Measurements from ENCODE around the gene SIK3. TPM values are rescaled to one million over a fixed set of nuclear protein-coding genes. Genes with fewer than 3 reads are reported as not detected.
A peak's percentile ranks its signal among the peaks of the same experiment; 100 is the strongest.
"Not testable (repeated sequence)": the region's sequence is repeated elsewhere in the genome, so short reads cannot be mapped to it uniquely, and the experiment has no call there.

Gene SIK3
- total RNA-seq, 4 donors from 2014 or later, result 58.8 to 85.8 (median 59.8) TPM

DNA sequence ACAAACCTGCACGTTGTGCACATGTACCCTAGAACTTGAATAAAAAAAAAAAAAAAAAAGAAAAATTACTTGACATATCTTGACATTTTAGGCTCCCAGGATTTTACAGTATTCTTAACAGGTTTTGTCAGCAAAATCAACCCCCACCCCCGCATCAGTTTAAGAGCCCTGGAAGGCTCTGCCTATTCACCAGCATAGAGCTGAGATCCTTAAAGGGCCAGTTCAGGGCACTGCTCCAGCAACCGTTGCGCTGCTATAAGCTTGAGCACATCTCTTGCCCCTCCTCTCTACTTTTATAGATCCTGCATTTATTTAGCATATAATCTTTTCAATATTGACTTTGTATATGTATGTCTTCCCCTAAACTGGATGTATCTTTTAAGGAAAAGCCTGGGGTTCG, 45.2 kb upstream of the SIK3 start:
- Histone ChIP-seq H3K27ac (peak overlapping the region; percentile 86 to 97 (median 93)), H3K36me3 (peaks cover 0 to 13% (median 0%) of the 10 kb centered on the region in 3 donors), H3K4me3 (peak overlapping the region; percentile 91 to 93 (median 91)), H3K4me1 (peaks cover 0 to 28% (median 6%) of the 10 kb centered on the region in 4 donors), H3K9me3 (no peaks in the 10 kb centered on the region), H3K27me3 (no peaks in the 10 kb centered on the region)
- no peak for TF ChIP-seq POLR2A (IDR thresholded peaks at IDR 0.05)
- TF ChIP-seq, protein P1, sequence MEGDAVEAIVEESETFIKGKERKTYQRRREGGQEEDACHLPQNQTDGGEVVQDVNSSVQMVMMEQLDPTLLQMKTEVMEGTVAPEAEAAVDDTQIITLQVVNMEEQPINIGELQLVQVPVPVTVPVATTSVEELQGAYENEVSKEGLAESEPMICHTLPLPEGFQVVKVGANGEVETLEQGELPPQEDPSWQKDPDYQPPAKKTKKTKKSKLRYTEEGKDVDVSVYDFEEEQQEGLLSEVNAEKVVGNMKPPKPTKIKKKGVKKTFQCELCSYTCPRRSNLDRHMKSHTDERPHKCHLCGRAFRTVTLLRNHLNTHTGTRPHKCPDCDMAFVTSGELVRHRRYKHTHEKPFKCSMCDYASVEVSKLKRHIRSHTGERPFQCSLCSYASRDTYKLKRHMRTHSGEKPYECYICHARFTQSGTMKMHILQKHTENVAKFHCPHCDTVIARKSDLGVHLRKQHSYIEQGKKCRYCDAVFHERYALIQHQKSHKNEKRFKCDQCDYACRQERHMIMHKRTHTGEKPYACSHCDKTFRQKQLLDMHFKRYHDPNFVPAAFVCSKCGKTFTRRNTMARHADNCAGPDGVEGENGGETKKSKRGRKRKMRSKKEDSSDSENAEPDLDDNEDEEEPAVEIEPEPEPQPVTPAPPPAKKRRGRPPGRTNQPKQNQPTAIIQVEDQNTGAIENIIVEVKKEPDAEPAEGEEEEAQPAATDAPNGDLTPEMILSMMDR (IDR thresholded peaks at IDR 0.05), result no peak
- DNase-seq, result peak in 2 of 3 donors; percentile 50 to 67

DNA sequence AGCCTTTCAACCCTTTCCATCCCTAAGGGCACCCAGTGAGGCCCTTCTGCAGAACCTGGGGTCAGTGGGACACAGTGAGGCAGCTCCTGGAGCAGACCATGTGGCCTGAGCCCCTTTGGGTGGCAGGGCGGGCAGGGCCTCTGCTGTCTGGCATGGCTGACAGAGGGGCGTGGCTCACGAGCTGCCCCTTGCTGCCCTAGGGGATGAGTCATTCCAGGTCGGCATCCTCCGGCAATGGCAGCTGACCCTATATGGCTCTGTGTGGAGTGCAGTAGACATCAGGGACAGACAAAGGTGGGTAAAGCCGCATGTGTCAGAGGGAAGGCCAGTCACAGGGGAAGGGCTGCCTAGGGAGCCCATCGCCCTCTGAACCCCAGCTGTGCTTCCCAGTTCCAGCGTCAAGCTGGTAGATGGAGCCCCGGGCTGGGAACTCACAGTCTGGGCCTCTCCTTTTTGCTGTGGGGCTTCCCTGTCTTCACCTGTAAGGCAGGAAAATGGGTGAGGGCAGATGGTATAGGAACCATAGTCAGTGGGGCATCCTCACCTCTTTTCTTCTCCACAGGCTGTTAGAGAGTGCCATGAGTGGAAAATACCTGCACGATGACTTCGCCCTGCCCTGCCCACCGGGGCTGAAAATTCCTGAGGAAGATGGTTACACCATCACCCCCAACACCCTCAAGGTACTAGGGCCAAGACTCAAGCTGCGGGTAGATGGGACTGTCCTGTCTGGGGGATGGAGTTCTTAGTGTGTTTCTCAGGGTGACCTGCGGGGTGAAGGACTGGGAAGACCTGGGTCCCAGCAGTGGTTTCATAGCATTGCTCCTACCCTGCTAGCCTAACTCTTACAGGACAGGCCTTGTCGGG, 39.2 kb upstream of the SIK3 start:
- not testable (repeated sequence) for H3K4me1 ChIP-seq, H3K9me3 ChIP-seq, H3K27me3 ChIP-seq, H3K4me3 ChIP-seq, H3K36me3 ChIP-seq, DNase-seq, H3K27ac ChIP-seq

DNA sequence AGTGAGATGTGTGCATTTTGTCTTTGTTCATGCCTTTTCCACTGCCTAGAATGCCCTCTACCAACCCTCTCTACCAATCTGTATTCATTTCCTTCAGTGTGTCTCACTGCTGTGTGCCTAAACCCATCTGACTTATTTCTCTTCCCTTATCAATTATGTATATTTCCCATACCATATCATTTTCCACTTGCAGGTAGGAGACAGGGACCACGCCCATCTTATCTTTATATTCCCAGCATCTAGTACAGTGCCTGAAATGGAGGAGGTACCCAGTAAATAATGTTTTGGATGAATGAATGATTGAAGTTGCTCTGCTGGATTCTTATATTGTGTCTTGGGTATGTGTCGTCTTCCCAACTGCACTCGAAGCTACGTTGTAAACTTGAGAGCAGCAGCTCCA, 36.8 kb upstream of the SIK3 start:
- not testable (repeated sequence) for H3K36me3 ChIP-seq, H3K4me3 ChIP-seq, H3K9me3 ChIP-seq, DNase-seq, H3K27me3 ChIP-seq, H3K27ac ChIP-seq, H3K4me1 ChIP-seq

DNA sequence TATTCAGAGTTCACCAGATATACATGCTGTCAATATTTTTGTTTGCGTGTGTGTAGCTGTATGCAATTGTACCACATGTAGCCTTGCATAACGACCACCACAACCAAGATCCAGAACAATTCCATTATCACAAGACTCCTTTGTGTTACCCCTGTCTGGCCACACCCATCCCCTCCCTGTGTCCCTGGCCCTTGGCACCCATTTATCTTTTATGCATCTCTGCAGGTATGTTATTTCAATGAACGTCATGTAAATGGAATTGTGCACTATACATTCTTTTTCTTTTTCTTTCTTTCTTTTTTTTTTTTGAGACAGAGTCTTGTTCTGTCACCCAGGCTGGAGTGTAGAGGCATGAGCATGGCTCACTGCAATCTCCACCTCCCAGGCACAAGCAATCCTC, 36.2 kb upstream of the SIK3 start:
- Histone ChIP-seq H3K4me1 (no peaks in the 10 kb centered on the region), H3K27ac (no peak overlapping the region), H3K27me3 (no peaks in the 10 kb centered on the region), H3K9me3 (no peaks in the 10 kb centered on the region), H3K4me3 (no peak overlapping the region), H3K36me3 (no peaks in the 10 kb centered on the region)
- TF ChIP-seq, protein P1 (IDR thresholded peaks at IDR 0.05), result no peak
- TF ChIP-seq POLR2A (IDR thresholded peaks at IDR 0.05), result no peak
- DNase-seq, result no peak

DNA sequence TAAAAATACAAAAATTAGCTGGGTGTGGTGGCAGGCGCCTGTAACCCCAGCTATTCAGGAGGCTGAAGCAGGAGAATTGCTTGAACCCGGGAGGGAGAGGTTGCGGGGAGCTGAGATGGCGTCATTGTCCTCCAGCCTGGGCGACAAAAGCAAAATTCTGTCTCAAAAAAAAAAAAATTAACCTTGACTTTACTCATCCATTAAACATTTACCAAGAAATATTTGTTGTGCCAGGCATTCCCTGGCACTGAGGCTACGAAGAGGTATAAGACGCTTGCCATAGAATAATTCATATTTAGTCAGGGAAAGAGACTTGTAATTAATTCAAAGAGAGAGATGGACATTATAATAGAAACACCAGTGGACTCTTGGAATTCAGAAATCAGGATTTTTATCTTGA, 32.7 kb upstream of the SIK3 start:
- H3K27me3 ChIP-seq, result no peaks in the 10 kb centered on the region
- no peaks in the 10 kb centered on the region for H3K4me1 ChIP-seq
- DNase-seq, result no peak
- H3K4me3 ChIP-seq, result no peak overlapping the region
- H3K9me3 ChIP-seq, result no peaks in the 10 kb centered on the region
- no peaks in the 10 kb centered on the region for H3K36me3 ChIP-seq
- TF ChIP-seq POLR2A (IDR thresholded peaks at IDR 0.05), result no peak
- TF ChIP-seq, protein P1 (IDR thresholded peaks at IDR 0.05), result no peak
- H3K27ac ChIP-seq, result no peak overlapping the region

DNA sequence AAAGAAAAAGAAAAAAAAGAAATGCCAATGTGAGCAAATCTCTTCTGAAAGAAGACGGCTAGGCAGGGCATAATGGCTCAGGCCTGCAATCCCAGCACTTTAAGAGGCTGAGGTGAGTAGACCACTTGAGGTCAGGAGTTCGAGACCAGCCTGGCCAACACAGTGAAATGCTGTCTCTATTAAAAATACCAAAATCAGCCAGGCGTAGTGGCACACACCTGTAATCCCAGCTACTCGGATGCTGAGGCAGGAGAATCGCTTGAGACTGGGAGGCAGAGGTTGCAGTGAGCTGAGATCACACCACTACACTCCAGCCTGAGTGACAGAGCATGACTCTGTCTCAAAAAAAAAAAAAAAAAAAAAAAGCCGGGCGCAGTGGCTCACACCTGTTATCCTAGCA, 32.2 kb upstream of the SIK3 start:
- not testable (repeated sequence) for H3K27me3 ChIP-seq, H3K36me3 ChIP-seq, H3K4me1 ChIP-seq, DNase-seq, H3K27ac ChIP-seq, H3K9me3 ChIP-seq, H3K4me3 ChIP-seq

DNA sequence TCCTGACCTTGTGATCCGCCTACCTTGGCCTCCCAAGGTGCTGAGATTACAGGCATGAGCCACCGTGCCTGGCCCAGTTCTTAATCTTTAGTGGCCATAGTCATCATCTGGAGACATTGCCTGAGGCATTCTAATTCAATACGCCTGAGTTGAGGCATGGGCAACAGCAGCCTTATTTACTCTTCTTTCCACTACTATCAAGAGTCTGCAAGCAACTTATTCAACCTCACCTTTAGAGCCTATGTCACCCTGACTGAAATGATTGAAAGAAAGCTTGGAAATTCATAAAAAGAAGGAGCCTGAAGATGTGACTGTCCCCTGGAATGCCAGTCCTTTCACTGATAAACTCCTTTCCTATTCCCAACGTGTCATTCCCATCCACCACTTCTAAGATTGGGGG, 30.1 kb upstream of the SIK3 start:
- Histone ChIP-seq H3K27me3 (no peaks in the 10 kb centered on the region), H3K4me1 (no peaks in the 10 kb centered on the region), H3K27ac (no peak overlapping the region), H3K9me3 (no peaks in the 10 kb centered on the region), H3K36me3 (no peaks in the 10 kb centered on the region), H3K4me3 (no peak overlapping the region)
- TF ChIP-seq, protein P1 (IDR thresholded peaks at IDR 0.05), result no peak
- no peak for TF ChIP-seq POLR2A (IDR thresholded peaks at IDR 0.05)
- DNase-seq, result no peak
